EL (cell line): ENCODE measurements around the gene PHB1.

Source experiments
- DNase-seq: peaks from one replicate; pipeline ENCODE4 v3.0.0-alpha.2; 2016

PHB1 gene

GRCh38 chr17:49403514-49404289, 11.0 kb downstream of the PHB1 start:
- DNase-seq = no peak

- DNase-seq = no peak
These were observed 12.0 kb downstream of the PHB1 start for GRCh38 chr17:49402706-49403105.

GRCh38 chr17:49401971-49402611, 12.6 kb downstream of the PHB1 start:
- no peak for DNase-seq

GRCh38 chr17:49399995-49400394, 14.7 kb downstream of the PHB1 start:
- DNase-seq = no peak

- no peak for DNase-seq
These were observed 17.1 kb downstream of the PHB1 start for GRCh38 chr17:49397586-49397985.

- no peak for DNase-seq
These were observed 21.0 kb downstream of the PHB1 start for GRCh38 chr17:49393491-49394255.

GRCh38 chr17:49390548-49391324, 23.9 kb downstream of the PHB1 start:
- DNase-seq = peak; percentile 37

GRCh38 chr17:49389514-49390347, 25.0 kb downstream of the PHB1 start:
- peak; percentile 68 for DNase-seq

- peak; percentile 29 for DNase-seq
These were observed 25.8 kb downstream of the PHB1 start for GRCh38 chr17:49388692-49389513.

GRCh38 chr17:49388290-49388640, 26.4 kb downstream of the PHB1 start:
- no peak for DNase-seq

GRCh38 chr17:49387498-49388289, 27.0 kb downstream of the PHB1 start:
- no peak for DNase-seq

GRCh38 chr17:49386373-49386772, 28.3 kb downstream of the PHB1 start:
- DNase-seq = no peak

GRCh38 chr17:49384951-49385350, 29.7 kb downstream of the PHB1 start:
- no peak for DNase-seq

- no peak for DNase-seq
These were observed 31.6 kb downstream of the PHB1 start for GRCh38 chr17:49383060-49383459.

GRCh38 chr17:49382556-49382955, 32.1 kb downstream of the PHB1 start:
- DNase-seq = no peak

- DNase-seq = no peak
These were observed 32.9 kb downstream of the PHB1 start for GRCh38 chr17:49381793-49382192.

GRCh38 chr17:49381033-49381432, 33.6 kb downstream of the PHB1 start:
- DNase-seq = no peak

GRCh38 chr17:49379926-49380325, 34.8 kb downstream of the PHB1 start:
- DNase-seq = no peak

- DNase-seq = no peak
These were observed 36.4 kb downstream of the PHB1 start for GRCh38 chr17:49378311-49378710.

- DNase-seq = no peak
These were observed 39.1 kb downstream of the PHB1 start for GRCh38 chr17:49375544-49375943.
